ENCODE data around the gene MYRIP.

MYRIP gene

GRCh38 chr3:40298075-40298474 lies 488.7 kb downstream of the MYRIP start:
- DNase-seq (ENCODE audit: extremely low spot score): no peak
- TF ChIP-seq ZNF384 (IDR thresholded peaks at IDR 0.05) (no peak), SP1 (IDR thresholded peaks at IDR 0.05) (no peak), ARNT (IDR thresholded peaks at IDR 0.05) (no peak), CTBP1 (IDR thresholded peaks at IDR 0.05; ENCODE audit: borderline replicate concordance) (no peak), SUZ12 (IDR thresholded peaks at IDR 0.05) (no peak), PKNOX1 (IDR thresholded peaks at IDR 0.05) (no peak), FOXK2 (IDR thresholded peaks at IDR 0.05) (no peak), LEF1 (IDR thresholded peaks at IDR 0.05; ENCODE audit: borderline replicate concordance) (no peak), ELF4 (IDR thresholded peaks at IDR 0.05) (no peak), FOXM1 (IDR thresholded peaks at IDR 0.05; ENCODE audit: borderline replicate concordance) (no peak), BHLHE40 (IDR thresholded peaks at IDR 0.05; ENCODE audit: borderline replicate concordance) (no peak), NFRKB (IDR thresholded peaks at IDR 0.05) (no peak), FOXA1 (IDR thresholded peaks at IDR 0.05) (no peak), HDGF (IDR thresholded peaks at IDR 0.05; ENCODE audit: borderline replicate concordance) (no peak), L3MBTL2 (conservative IDR thresholded peaks at IDR 0.05) (no peak), TARDBP (IDR thresholded peaks at IDR 0.05) (no peak)
- ChIA-PET POLR2A (no interaction called here), CTCF (interaction anchor here (0.7 kb wide), 1 partner anchor 11 kb away, joined by 6 read pairs; no protein-coding TSS in a partner anchor)

DNA sequence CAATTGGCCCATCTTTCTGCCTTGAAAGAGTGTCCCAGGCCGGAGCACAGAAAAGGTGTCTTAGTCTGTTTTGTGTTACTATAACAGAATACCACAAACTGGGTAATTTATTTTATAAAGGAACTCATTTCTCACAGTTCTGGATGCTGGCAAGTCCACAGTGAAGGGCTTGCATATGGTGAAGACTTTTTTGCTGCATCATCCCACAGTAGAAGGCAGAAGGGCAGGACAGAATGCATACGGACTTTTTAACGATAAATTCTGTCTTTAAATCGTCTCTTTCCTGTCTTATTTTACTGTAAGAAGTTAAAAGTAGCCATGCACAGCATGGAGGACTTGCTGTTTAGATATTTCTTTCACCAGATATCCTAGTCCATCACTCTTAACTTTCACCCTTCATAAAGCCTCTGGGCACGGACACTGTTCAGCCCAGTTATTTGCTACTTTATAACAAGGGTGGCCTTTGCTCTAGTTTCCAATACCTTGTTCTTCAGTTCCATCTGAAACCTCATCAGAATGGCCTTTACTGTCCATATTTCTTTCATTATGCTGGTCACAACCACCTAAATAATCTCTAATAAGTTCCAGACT lies 489.8 kb downstream of the MYRIP start:
- ChIA-PET POLR2A (no interaction called here), CTCF (no interaction called here)
- no peak for DNase-seq (ENCODE audit: extremely low spot score)
- no peak for TF ChIP-seq SUZ12 (IDR thresholded peaks at IDR 0.05)
- no peak for TF ChIP-seq HDGF (IDR thresholded peaks at IDR 0.05; ENCODE audit: borderline replicate concordance)
- no peak for TF ChIP-seq TARDBP (IDR thresholded peaks at IDR 0.05)
- no peak for TF ChIP-seq NFRKB (IDR thresholded peaks at IDR 0.05)
- TF ChIP-seq ARNT (IDR thresholded peaks at IDR 0.05): no peak
- no peak for TF ChIP-seq FOXM1 (IDR thresholded peaks at IDR 0.05; ENCODE audit: borderline replicate concordance)
- TF ChIP-seq BHLHE40 (IDR thresholded peaks at IDR 0.05; ENCODE audit: borderline replicate concordance): no peak
- TF ChIP-seq FOXA1 (IDR thresholded peaks at IDR 0.05): no peak
- no peak for TF ChIP-seq CTBP1 (IDR thresholded peaks at IDR 0.05; ENCODE audit: borderline replicate concordance)
- TF ChIP-seq ELF4 (IDR thresholded peaks at IDR 0.05): no peak
- no peak for TF ChIP-seq FOXK2 (IDR thresholded peaks at IDR 0.05)
- TF ChIP-seq LEF1 (IDR thresholded peaks at IDR 0.05; ENCODE audit: borderline replicate concordance): no peak

GRCh38 chr3:40299721-40300335 lies 490.4 kb downstream of the MYRIP start:
- no peak for DNase-seq (ENCODE audit: extremely low spot score)
- TF ChIP-seq LEF1 (IDR thresholded peaks at IDR 0.05; ENCODE audit: borderline replicate concordance) (no peak), SUZ12 (IDR thresholded peaks at IDR 0.05) (no peak), NFRKB (IDR thresholded peaks at IDR 0.05) (no peak), SP1 (IDR thresholded peaks at IDR 0.05) (no peak), ARNT (IDR thresholded peaks at IDR 0.05) (no peak), FOXA1 (IDR thresholded peaks at IDR 0.05) (no peak), PKNOX1 (IDR thresholded peaks at IDR 0.05) (no peak), TARDBP (IDR thresholded peaks at IDR 0.05) (no peak), HDGF (IDR thresholded peaks at IDR 0.05; ENCODE audit: borderline replicate concordance) (no peak), BHLHE40 (IDR thresholded peaks at IDR 0.05; ENCODE audit: borderline replicate concordance) (no peak), FOXK2 (IDR thresholded peaks at IDR 0.05) (no peak), CTBP1 (IDR thresholded peaks at IDR 0.05; ENCODE audit: borderline replicate concordance) (no peak), FOXM1 (IDR thresholded peaks at IDR 0.05; ENCODE audit: borderline replicate concordance) (no peak), L3MBTL2 (conservative IDR thresholded peaks at IDR 0.05) (no peak), ELF4 (IDR thresholded peaks at IDR 0.05) (no peak), ZNF384 (IDR thresholded peaks at IDR 0.05) (no peak)
- POLR2A ChIA-PET: no interaction called here
- CTCF ChIA-PET: interaction anchor here (1.4 kb wide), 1 partner anchor 9 kb away, joined by 5 read pairs; no protein-coding TSS in a partner anchor

DNA sequence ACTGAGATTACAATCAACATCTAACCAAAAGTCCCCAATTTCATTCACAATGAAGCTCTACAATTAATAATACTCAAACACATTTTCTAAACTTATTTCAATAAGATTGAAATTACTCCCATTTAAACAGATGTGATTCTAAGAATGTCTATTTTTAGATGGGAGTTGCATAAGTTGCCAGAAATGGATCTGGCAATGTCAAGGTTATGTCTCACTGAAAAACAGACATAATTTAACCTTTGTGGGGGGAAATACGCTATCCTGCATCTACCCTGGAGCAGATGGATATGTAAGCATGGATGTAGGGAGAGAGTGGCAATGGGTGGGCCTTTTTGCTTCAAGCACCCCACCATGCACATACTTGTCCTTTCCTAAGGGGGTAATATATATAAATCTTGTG lies 493.4 kb downstream of the MYRIP start:
- DNase-seq (ENCODE audit: extremely low spot score): no peak
- no peak for TF ChIP-seq CTBP1 (IDR thresholded peaks at IDR 0.05; ENCODE audit: borderline replicate concordance)
- TF ChIP-seq ZNF384 (IDR thresholded peaks at IDR 0.05): no peak
- no peak for TF ChIP-seq FOXA1 (IDR thresholded peaks at IDR 0.05)
- no peak for TF ChIP-seq BHLHE40 (IDR thresholded peaks at IDR 0.05; ENCODE audit: borderline replicate concordance)
- TF ChIP-seq LEF1 (IDR thresholded peaks at IDR 0.05; ENCODE audit: borderline replicate concordance): no peak
- ChIA-PET CTCF (no interaction called here), POLR2A (no interaction called here)

DNA sequence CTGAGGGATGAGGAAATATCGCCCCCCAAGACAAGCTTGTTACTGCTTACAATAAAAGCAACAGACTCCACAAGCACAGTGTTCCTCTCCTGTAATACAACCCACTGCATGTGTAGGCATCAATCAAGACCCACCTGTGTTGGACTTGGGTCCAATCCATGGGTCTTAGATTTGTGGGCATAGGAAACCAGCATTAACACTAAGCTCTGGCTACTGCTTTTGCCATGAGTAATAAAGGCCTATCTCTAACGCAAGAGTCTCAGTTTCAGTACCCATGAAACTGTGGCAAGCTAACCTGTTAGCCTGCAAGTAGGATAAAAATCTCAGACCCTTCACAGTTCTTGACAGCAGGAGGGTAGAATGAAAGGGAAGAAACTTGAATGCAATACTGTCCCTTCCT lies 494.9 kb downstream of the MYRIP start:
- DNase-seq (ENCODE audit: extremely low spot score): no peak
- CTCF ChIA-PET: interaction anchor here (0.7 kb wide), 1 partner anchor 23 kb away, joined by 3 read pairs; no protein-coding TSS in a partner anchor
- TF ChIP-seq FOXM1 (IDR thresholded peaks at IDR 0.05; ENCODE audit: borderline replicate concordance) (no peak), FOXA1 (IDR thresholded peaks at IDR 0.05) (no peak), NFRKB (IDR thresholded peaks at IDR 0.05) (no peak), TARDBP (IDR thresholded peaks at IDR 0.05) (no peak), HDGF (IDR thresholded peaks at IDR 0.05; ENCODE audit: borderline replicate concordance) (no peak)
- POLR2A ChIA-PET: no interaction called here

DNA sequence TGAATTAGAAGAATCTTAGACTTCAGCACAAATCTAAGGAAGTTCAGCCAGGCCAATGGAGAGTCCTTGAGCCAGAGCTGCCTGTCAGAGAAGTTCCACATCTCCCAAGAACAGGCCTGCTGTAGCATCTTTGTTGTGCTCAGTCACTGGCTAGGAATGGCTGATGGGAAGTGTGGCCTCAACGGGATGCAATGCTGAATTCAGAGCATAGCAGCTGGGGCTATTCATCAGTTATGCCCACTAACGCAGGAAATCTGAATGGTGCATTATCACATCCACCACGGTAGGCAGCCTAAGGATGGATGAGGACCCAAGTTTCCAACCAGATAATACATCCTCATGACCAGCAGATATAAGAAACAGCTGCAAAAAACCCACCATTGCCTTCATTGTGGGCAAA lies 496.9 kb downstream of the MYRIP start:
- no peak for TF ChIP-seq HDGF (IDR thresholded peaks at IDR 0.05; ENCODE audit: borderline replicate concordance)
- TF ChIP-seq ARNT (IDR thresholded peaks at IDR 0.05): no peak
- TF ChIP-seq SUZ12 (IDR thresholded peaks at IDR 0.05): no peak
- no peak for TF ChIP-seq SP1 (IDR thresholded peaks at IDR 0.05)
- TF ChIP-seq ZNF384 (IDR thresholded peaks at IDR 0.05): no peak
- TF ChIP-seq FOXA1 (IDR thresholded peaks at IDR 0.05): no peak
- TF ChIP-seq L3MBTL2 (conservative IDR thresholded peaks at IDR 0.05): no peak
- no peak for TF ChIP-seq FOXK2 (IDR thresholded peaks at IDR 0.05)
- no peak for TF ChIP-seq BHLHE40 (IDR thresholded peaks at IDR 0.05; ENCODE audit: borderline replicate concordance)
- no peak for TF ChIP-seq TARDBP (IDR thresholded peaks at IDR 0.05)
- TF ChIP-seq FOXM1 (IDR thresholded peaks at IDR 0.05; ENCODE audit: borderline replicate concordance): no peak
- no peak for DNase-seq (ENCODE audit: extremely low spot score)
- POLR2A ChIA-PET: no interaction called here
- CTCF ChIA-PET: no interaction called here
